Activated CD4-positive, alpha-beta T cell treated with anti-CD3 and anti-CD28 coated beads, Interleukin-2, amount 50 U/mL, for 48 hours (primary cell): ENCODE results near the gene GP1BA.
A peak's percentile ranks its signal among the peaks of the same experiment; 100 is the strongest.

Experiments
- DNase-seq, 2 experiments: peaks; one replicate each; pipeline ENCODE4 v3.0.0-alpha.2; 2020

GP1BA gene

DNA sequence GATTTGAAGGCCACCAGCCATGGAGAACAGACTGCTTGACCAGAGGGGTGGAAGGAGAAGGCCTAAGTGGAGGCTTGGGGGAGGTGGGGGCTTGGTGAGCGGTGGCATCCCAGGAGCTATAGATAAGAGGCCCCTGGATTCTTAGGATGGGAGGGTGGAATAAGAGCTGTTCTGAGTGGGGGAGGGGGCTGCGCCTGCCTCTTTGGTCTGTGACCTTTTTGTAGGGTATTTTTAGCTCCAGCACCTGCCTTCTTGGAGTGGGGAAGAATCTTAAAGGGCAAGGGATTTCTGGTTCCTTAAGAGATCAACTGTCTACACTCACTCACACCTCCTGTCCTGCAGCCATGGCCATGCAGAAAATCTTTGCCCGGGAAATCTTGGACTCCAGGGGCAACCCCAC, 19.4 kb downstream of the GP1BA start:
- DNase-seq, result no peak

DNA sequence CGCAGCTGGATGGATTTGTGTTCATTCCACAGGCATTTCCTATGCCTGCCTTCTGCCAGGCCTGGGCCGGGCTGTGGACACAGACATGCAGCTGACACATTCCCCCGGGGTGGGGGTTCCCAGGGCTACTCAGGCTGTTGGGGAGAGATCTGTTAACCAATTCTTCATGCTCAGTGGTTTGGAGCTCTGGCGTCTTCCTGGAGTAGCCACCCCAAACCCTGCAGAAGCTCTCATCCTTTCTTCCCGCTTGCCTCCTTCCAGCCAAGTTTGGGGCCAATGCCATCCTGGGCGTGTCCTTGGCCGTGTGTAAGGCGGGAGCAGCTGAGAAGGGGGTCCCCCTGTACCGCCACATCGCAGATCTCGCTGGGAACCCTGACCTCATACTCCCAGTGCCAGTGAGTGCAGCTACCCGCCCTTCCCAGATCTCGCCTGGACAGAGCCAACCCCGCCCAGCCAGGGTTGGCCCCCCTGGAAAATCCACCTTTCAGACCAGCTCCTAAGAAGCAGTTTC, 21.4 kb downstream of the GP1BA start:
- DNase-seq, result no peak

DNA sequence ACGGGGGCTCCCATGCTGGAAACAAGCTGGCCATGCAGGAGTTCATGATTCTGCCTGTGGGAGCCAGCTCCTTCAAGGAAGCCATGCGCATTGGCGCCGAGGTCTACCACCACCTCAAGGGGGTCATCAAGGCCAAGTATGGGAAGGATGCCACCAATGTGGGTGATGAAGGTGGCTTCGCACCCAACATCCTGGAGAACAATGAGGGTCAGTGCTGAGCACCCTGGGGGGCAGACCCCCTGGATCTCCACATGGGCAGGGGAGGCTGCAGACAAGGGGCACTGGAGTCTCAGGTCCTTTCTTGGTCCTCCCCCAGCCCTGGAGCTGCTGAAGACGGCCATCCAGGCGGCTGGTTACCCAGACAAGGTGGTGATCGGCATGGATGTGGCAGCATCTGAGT, 23.0 kb downstream of the GP1BA start:
- no peak for DNase-seq

DNA sequence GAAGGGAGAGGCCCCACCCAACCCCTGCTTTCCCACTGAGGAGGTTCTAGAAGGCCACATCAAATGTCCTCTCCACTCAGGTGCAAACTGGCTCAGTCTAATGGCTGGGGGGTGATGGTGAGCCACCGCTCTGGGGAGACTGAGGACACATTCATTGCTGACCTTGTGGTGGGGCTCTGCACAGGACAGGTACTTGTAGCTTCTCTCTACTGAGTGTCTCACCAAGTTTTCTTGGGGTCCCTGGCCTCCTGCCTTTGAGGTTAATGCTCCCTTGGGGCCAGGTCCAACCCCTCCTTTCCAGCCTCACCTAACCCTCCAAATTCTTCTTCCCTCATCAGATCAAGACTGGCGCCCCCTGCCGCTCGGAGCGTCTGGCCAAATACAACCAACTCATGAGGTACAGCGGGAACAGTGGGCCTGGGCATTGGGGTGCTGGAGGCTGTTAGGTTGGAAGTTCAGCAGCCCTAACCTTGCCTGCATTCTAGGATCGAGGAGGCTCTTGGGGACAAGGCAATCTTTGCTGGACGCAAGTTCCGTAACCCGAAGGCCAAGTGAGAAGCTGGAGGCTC, 24.5 kb downstream of the GP1BA start:
- DNase-seq, result peak; percentile 64 to 72

DNA sequence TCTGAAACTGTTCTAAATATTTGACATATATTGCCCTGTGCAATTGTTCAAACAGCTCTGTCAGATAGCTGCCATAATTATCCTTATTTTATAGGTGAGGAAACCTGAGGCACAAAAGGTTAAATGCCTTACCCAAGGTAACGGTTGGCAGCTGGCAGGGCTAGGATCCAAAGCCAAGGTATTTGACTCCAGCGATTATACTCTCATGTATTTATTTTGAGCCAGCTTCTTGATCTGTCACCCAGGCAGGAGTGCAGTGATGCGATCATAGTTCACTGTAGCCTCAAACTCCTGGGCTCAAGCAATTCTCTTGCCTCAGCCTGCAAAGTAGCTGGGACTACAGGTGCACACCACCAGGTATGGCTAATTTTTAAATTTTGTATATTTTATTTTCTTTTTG, 26.0 kb downstream of the GP1BA start:
- DNase-seq, result no peak

DNA sequence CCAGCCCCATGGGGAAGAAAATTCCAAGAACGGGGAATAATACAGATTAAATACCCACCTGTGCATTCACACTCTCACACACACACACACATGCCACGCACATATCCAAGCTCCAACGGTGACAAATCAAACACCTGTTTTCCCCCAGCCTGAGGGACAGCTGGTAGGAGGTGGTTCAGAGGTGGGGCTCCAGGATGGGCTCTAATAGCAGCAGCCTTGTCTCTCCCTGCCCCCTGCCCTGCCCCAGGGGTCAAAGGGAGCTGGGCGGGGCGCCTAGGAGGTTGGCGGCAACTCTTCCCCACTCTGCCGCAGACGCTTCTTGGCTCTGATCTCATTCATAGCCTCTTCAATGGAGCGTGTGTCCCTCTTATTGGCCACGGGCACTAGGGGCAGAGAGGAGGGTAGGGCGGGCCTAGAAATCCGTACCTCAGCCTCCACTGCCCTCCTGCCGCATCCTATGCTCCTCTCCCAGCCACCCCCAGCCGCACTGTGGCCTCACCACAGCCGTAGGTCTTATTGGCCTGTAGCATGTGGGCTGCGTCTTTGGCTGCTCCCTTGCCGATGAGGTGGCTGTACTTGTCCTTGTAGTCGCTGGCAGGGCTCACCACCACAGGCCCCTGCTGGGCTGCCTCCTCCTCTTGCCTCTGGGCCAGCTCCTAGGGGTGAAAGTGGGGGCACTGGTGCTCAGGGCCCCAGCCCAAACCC, 27.3 kb downstream of the GP1BA start:
- DNase-seq, result no peak

DNA sequence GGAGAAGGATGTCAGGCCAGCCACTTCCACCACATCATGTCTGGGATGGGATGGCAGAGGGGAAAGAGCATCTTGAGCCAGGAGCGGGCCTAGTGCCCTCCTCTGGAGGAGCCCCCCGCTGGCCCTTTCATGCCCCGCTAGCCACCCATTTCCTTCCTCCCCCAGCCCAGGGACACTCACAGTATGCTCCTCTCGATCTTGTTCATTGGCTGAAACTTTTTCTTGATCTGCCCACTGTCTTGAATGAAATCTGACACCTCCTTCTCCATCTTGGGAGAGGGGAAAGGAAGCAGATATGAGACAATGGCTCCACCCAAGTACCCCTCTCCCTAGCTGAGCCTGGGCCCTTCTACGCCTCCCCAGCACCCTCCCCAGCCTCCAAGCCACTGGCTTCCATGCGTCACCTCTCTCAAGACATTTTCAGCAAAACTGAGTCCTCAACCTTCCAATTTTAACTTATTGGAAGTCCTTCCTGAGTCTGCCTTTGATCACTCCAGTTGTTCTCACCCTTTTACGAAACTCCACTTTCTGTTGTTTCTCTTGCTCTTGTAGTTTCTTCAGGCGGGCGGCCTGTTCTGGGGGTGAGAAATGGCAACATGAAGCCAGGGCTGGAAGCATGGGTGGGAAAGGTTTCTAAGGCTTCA, 28.3 kb downstream of the GP1BA start:
- DNase-seq, result no peak

DNA sequence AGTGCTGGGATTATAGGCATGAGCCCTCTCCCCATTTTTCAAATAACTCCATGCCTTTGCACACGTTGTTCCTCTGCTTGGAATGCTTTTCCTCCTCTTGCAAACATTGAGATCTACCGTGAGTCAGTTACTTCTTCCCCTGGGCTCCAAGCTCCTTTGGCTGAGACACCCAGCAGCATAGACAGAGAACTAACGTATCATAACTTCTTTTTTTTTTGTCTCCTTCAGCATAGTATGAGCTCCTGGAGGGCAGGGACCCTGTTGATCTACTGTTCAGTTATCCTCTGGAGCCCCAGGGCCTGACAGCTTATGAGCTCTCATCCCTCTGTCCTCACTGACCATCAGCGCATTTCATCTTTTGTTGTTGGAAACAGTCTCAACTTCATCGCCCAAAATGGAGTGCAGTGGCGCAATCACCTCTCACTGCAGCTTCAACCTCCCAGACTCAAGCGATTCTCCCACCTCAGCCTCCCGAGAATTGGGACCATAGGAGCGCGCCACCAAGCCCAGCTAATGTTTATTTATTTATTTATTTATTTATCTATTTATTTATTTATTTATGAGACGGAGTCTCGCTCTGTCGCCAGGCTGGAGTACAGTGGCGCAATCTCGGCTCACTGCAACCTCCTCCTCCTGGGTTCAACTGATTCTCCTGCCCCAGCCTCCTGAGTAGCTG, 33.4 kb downstream of the GP1BA start:
- DNase-seq, result no peak

DNA sequence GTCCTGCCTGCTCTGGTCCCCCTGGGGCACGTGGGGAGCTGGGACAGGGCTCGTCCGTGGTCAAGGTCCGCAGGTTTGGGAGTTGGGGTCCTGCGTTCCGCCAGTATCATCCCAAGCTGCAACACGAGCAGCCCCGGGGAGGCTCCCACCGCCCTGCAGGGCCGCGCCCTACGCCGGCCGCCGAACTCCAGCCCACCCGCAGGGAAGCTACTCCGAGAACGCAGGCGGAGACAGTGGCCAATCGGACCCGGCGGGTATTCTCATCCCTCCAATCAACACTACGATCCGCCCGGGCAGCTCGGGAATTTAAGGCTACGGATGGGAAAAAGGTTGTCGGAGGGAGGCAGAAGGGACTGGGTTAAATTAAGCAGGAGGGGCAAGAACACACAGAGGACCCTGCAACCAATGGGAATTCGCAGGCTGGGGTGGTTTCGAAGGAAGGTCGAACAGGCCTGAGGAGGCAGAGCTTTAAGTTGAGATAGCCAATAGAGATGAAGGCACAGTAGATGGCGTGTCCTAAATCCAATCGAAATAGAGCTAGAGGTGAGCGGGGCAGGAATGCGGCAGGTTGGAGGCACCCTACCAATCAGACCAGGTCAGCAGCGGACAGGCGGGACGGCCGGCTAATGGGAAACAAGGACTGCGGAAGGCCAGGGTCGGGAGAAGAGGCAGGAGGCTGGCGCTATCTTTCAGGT, 34.9 kb downstream of the GP1BA start:
- peak; percentile 93 to 96 for DNase-seq

DNA sequence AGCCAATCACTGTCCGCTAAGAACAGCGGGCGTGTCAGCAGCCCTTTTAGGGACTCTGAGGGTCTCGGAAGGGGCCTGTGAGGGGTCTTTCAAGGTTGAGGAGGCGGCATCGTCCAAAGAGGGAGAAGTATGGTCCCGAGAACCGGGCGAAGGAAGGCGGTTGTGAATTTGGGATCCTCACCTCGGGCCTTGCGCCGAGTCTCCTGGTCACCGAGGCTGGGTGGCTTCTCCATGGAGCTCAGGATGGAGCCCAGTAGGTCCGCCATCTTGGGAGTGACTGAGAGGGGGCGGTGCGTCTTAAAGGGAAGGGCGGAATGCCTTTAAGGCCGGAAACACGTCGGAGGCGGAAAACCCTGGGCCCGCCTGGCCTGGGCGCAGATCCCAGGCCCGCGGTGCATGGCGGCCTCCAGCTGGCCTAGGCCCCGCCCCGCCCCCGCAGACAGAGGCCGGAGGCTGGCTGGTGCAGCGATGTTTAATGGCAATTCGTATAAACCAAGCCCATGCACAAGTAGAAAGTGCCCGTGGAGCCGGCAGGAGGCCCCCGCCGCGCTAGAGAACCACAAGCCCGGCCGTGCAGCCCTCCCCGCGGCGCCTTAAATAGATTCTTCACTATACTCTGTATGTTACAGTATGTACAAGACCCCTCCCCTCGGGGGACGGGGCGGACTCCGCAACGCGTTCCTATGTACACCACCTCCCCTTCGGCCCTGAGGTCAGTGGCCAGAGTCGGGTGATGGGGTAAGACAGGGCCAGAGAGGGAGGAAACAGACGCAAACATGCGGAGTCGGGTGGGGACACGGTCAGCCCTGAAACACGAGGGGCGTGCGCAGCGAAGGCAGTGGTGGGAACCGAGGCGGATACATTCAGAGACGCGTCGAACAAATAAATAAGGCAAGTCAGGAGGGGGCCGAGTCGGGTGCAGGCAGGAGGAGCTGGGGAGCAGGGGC, 35.7 kb downstream of the GP1BA start, which contains the start of gene SPAG7:
Gene SPAG7, minus strand, starts transcription at position 279 of the 947 bp plus-strand sequence. Its CDS starts 13 bp downstream, at position 266.
- DNase-seq, result peak; percentile 94 to 95

DNA sequence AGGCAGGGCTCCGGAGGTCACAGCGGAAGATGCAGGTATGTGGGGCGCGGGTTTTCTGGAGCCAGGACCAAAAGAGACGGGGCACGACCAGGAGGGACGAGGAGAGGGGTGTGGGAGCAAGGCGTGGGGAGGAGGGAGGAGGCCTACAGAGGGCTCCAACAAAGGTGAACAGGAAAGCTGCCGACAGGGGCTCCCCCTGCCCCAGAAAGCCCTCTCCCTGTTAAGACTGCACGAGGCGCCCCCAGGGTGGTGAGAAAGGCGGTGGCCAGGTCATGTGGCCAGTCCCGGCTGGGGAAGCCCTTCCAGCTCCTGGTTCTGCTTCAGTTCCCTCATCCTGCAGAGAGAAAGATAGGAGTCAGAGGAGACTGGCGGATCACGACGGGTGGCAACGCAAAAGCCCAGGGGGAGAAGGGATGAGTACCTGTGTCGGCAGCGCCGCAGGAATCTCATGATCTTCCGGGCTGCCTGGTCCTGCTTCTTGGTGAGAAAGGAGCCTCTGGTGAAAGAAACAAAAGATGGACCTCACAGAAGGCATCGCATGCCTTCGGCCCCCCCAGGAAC, 36.5 kb downstream of the GP1BA start:
- DNase-seq, result peak; percentile 43 to 60

DNA sequence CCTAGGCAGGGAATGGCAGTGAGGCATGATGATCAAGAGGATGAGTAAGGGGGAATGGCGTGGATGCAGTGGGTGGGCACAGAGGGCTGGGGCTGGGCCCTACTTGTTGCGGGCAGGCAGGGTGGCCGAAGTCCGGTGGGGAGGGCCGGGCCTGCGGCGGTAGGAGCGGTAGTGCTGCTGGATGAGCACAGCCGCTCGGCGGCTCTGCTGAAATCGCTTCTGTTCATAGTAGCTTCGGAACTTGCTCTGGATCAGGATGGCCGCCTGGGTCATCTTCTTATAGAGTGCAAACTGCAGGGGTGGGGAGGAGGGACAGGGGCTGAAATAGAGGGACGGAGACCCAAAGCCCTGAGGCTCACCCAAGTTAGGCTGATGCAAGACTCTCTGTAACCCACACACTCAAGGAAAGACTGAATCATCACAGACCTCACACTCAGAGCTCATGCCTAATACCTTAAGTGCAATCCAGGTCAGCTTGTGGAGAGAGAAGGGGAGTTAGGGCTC, 37.0 kb downstream of the GP1BA start:
- DNase-seq, result peak in 1 of 2 experiments; percentile 59

DNA sequence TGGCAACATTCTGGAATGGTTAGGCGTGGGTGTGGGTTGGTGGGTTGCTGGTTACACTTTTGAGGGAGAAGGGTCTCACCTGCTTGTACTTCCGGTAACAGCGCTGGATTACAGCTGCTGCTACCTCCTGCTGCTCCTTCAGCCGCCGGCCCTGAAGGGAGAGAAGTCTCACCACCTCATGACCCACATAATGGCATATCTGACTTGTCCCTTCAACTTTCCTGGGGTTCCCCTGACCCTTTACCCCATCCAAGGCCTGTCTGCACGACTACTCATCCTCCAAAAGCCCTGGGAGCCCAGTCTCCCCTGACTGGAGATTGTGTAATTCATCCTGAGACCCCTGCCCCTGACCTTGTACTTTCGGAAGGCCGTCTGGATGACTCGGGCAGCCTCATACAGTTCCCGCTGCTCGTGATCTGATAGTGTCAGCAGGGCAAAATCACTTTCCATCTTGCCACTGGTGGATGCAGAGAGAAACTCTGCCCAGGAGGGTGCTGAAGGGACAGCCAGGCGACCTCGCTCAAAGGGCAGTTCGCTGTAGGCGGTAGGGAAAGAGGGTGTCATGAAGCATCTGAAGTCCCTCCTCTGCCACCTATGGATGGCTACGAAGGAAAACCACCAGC, 37.6 kb downstream of the GP1BA start:
- peak; percentile 54 to 67 for DNase-seq

DNA sequence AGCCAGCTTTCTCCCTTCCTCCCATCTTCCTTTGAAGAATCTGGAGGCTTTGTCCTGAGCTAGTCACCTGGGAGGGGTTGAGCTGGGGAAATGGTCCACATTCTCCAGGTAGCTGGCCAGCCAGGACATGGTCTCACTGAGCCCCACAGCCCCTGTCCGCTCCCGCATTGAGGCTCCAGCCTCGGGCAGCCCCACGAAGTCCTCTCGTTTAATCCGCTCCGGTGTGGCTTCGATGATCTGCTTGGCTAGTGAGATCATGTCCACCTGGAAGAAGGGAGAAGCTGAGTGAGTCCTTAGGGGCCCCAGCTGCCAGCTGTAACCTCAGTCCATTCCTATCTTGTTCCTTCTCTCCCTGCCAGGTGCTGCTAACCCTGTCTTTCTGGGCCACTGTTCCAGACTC, 38.2 kb downstream of the GP1BA start:
- no peak for DNase-seq

DNA sequence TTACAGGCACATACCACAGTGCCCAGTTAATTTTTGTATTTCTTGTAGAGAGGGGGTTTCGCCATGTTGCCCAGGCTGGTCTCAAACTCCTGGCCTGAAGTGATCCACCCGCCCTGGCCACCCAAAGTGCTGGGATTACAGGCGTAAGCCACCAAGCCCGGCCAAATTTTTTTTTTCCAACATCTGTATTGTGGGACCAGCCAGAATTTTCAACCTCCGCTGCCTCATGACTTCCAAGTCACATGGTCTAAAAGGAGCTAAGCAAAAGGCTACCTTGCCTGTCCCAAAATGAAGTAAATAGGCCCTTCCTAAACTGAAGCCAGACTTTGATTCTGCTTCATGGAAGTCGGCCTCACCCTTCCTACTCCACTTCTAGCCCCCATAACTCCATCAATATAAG, 39.7 kb downstream of the GP1BA start:
- no peak for DNase-seq

DNA sequence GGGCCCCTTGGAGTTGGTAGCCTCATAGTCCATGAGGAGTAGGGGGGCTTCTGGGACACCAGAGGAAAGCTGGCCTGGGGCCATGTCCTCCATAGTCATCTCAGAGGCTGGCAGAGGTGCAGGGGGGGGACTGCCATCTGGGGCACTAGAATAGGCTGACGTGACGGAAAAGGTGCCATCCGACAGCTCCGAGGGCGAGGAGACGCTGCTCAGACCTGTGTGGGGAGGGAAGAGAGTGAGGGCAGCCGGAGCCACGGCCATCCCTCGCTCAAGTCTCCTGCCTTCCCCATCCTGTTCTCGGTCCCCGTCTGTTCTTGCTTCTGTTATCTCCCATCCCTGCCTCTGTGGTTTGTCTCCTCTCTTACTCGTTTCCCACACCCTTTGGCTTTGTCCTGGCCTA, 40.2 kb downstream of the GP1BA start:
- no peak for DNase-seq

DNA sequence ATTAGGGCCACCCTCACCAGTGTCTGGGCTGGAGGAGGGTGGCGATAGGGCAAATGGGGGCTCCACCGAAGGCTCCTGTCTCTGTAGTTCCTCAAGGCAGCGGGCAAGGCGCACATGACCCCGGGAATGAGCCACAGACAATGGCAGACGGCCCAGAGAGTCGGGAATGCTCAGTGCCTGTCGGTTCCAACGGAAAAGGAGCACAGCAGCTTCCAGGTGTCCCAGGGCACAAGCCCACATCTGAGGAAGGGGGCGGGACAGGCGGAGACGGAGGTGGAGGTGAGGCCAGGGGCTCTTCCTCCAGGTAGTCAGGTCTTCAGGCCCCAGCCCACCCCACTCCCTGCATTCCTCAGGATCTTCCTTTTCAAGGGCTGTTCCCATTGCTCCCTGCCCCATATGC, 40.7 kb downstream of the GP1BA start:
- DNase-seq, result no peak

DNA sequence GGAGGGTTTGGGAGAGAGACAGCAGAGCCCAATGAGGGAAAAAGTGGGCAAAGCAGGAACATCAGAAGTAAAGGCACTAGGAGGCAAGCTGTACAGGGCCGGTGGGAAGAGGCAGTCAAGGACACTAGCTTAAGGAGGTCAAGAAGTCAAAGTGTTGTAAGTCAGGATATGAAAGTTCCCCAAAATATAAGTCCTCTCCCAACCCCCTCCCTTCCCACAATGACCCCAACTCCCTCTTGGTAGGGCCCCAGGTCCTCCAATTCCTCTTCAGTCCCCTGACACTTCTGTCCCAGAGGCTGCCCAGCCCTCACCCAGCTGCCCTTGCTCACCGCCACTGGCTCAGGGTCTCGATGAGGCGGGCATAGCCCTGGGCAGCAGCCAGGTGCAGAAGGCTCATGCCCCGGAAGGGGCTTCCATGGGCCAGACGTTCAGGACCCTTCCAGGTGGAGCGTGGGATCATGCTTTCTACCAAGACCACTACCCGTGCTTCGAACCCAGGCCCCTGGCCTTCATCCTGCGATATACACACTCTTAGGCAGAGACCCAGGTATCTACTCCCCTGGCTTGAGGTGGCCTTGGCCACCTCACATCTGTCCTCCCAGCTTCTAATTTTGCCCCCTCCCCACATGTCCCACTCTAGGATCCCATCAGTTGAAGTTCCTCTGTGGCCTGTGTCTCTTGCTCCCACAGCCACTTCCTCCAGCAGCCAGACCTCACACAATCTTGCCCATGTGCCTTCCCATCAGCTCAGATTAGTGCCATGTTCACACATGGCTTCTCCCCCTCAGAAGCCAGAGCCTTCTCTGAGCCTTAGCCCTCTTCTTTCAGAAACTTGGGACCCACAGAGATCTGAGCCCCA, 41.4 kb downstream of the GP1BA start:
- DNase-seq, result no peak

DNA sequence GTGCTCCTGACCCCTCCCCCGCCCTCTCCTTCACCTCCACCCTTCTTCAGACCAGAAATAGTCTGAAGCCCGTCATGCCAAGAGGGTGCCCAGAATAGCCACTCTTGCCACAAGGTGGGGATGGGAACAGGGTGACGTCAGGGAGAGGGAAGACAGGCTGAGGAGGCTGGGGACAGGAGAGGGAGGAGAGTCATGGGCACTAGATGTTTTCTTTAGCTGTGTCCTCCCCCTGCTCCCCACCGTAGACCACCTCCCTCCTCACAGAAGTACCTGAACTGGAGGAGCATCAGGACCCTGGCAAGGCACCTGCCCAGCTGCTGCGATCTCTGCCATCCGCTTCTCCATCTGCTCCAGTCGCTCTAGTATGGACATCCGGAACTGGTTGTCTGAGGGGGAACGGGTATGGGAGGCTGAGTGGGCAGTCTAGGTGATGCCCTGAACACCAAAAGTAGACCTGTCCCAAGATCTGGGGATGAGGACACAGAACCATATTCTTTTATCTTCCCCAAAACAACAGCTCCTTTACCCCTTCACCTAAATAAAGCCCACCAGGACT, 42.1 kb downstream of the GP1BA start:
- DNase-seq, result no peak
